Right lobe of liver (tissue), 4 donors: Measurements from ENCODE around the gene SLC5A6.

Source experiments
- POLR2A ChIP-seq: fragments of 450-650 bp; IDR thresholded peaks from one replicate; pipeline ENCODE4 v1.6.1; 2017; ENCODE audit warnings: antibody characterized with exemption, mild to moderate bottlenecking
- TF ChIP-seq, protein P1 (sequence below), 4 donors: fragments of 200-600 bp in 3 of 4; fragments of 450-650 bp in 1 of 4; IDR thresholded peaks; one replicate each; pipeline versions ENCODE4 v1.5.1 to v1.8.0; 2016 to 2022; ENCODE audit warnings: antibody characterized with exemption in 4 of 4, mild to moderate bottlenecking in 2 of 4
- donor health status: DM: no; HTN: no; CAD: no.
- donor health status: DM: no; HTN: no; CAD: no.
- donor health status: DM: no; HTN: yes; CAD: no.

DNA sequence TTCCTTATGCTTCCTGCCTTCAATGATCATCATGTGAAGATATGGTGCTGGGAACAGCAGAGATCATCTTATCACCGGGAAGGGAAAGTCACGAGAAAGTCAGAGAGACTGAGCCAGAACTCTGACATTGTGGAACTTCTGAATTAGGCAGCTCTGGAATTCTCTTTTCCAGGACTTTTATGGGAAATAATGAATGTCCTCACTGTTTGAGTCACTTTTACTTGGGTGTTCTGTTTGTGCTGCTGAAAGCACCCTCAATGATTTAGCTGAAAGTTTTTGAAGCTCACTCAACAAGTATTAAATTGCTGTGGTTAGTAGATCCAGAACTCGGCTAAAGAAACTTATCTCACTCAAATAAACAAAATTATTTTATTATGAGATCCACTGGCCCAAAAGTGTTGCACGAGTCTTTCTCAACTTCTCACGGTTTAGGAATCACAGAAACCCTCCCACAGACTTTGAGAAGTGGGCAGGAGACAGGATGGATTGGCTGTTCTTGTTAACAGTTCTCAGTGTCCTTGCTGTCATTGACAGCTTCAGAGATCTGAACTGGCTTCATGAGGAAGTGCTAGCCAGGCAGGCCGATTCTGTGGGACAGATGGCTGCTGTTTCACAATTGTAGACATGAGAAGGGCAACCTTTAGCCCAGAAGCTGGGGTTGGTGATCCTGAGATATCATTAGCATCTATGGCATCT lies 26.6 kb downstream of the SLC5A6 start:
- TF ChIP-seq, protein P1, sequence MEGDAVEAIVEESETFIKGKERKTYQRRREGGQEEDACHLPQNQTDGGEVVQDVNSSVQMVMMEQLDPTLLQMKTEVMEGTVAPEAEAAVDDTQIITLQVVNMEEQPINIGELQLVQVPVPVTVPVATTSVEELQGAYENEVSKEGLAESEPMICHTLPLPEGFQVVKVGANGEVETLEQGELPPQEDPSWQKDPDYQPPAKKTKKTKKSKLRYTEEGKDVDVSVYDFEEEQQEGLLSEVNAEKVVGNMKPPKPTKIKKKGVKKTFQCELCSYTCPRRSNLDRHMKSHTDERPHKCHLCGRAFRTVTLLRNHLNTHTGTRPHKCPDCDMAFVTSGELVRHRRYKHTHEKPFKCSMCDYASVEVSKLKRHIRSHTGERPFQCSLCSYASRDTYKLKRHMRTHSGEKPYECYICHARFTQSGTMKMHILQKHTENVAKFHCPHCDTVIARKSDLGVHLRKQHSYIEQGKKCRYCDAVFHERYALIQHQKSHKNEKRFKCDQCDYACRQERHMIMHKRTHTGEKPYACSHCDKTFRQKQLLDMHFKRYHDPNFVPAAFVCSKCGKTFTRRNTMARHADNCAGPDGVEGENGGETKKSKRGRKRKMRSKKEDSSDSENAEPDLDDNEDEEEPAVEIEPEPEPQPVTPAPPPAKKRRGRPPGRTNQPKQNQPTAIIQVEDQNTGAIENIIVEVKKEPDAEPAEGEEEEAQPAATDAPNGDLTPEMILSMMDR (IDR thresholded peaks at IDR 0.05) = no peak
- peak; percentile 65 for TF ChIP-seq POLR2A
